DND-41 (cell line): ENCODE results near the gene TBC1D13.

Experiments used
- ATAC-seq: fragments of 200-7000 bp; cut with Tn5 transposase; 3 replicates; pipeline ENCODE4 v1.9.1; 2021; ENCODE audit warnings: low read depth; ENCODE audit not compliant: insufficient read depth
- DNase-seq: peaks from one replicate; pipeline ENCODE4 v3.0.0-alpha.2; 2020
- H2AFZ ChIP-seq: 2 replicates; pipeline ENCODE4 v1.6.0; 2012; ENCODE audit warnings: low read depth, low read length
- H3K27ac ChIP-seq: 2 replicates; pipeline ENCODE4 v1.5.1; 2012; ENCODE audit warnings: low read length, inconsistent platforms
- H3K27me3 ChIP-seq: fragments of 200-600 bp; sonication (generic); 2 replicates; pipeline ENCODE4 v1.6.0; 2012; ENCODE audit warnings: low read length, mild to moderate bottlenecking, inconsistent platforms; ENCODE audit not compliant: insufficient read depth, poor library complexity
- H3K36me3 ChIP-seq: 2 replicates; pipeline ENCODE4 v1.5.1; 2012; ENCODE audit warnings: low read length, inconsistent platforms; ENCODE audit not compliant: insufficient read depth
- H3K4me1 ChIP-seq: 2 replicates; pipeline ENCODE4 v1.5.1; 2012; ENCODE audit warnings: mild to moderate bottlenecking, low read length; ENCODE audit not compliant: insufficient read depth
- H3K4me2 ChIP-seq: 2 replicates; pipeline ENCODE4 v1.6.0; 2012; ENCODE audit warnings: mild to moderate bottlenecking, moderate library complexity, low read length, inconsistent platforms; ENCODE audit not compliant: insufficient read depth
- H3K4me3 ChIP-seq, 2 experiments: fragments of 200-600 bp in 1 of 2; shearing (Covaris generic) in 1 of 2; 2 replicates each; pipeline ENCODE4 v1.5.1; 2012 to 2016; ENCODE audit warnings: inconsistent platforms in 2 of 2, low read length in 2 of 2, mild to moderate bottlenecking in 2 of 2, low read depth in 1 of 2, moderate library complexity in 1 of 2
- H3K79me2 ChIP-seq: 2 replicates; pipeline ENCODE4 v1.6.0; 2012; ENCODE audit warnings: low read length, inconsistent platforms; ENCODE audit not compliant: insufficient read depth
- H3K9ac ChIP-seq: 2 replicates; pipeline ENCODE4 v1.6.0; 2012; ENCODE audit warnings: low read depth, mild to moderate bottlenecking, inconsistent platforms, low read length, moderate library complexity
- H3K9me3 ChIP-seq: 2 replicates; pipeline ENCODE4 v1.5.1; 2012; ENCODE audit warnings: low read length, moderate library complexity, mild to moderate bottlenecking, inconsistent platforms; ENCODE audit not compliant: insufficient read depth, severe bottlenecking
- H4K20me1 ChIP-seq: 2 replicates; pipeline ENCODE4 v1.6.0; 2012; ENCODE audit warnings: low read length; ENCODE audit not compliant: insufficient read depth
- CTCF ChIP-seq: IDR thresholded peaks from 2 replicates; pipeline ENCODE4 v1.5.1; 2012; ENCODE audit warnings: borderline replicate concordance, low read length, moderate library complexity, mild to moderate bottlenecking; ENCODE audit not compliant: poor library complexity, severe bottlenecking; ENCODE audit errors: extremely low read depth
- EZH2 ChIP-seq: IDR thresholded peaks from 3 replicates; pipeline ENCODE4 v1.6.1; 2012; ENCODE audit warnings: borderline replicate concordance, low read depth, mild to moderate bottlenecking, moderate library complexity, low read length, inconsistent platforms; ENCODE audit not compliant: severe bottlenecking

TBC1D13 gene

GRCh38 chr9:128786681-128787601, at the start of gene TBC1D13:
TBC1D13 (plus strand) TSS chr9:128787253; CDS start chr9:128787354, 101 bp downstream.
- TF ChIP-seq EZH2 (no peak), CTCF (no peak)
- Histone ChIP-seq H3K4me2 (peak within 1 kb of the TSS; percentile 88), H3K9ac (peak within 1 kb of the TSS; percentile 77), H3K79me2 (peaks cover 20% of the 10 kb centered on the region), H3K9me3 (no peaks in the 10 kb centered on the region), H4K20me1 (peaks cover 2% of the 10 kb centered on the region; the same call in 1 of the 2 replicates), H3K27ac (peak within 1 kb of the TSS; percentile 83), H3K4me1 (peaks cover 27% of the 10 kb centered on the region), H3K4me3 (peak within 1 kb of the TSS; percentile 94 to 96), H3K27me3 (no peaks in the 10 kb centered on the region), H2AFZ (peak within 1 kb of the TSS; percentile 90), H3K36me3 (peaks cover 21% of the 10 kb centered on the region)
- peak; percentile 88 for DNase-seq
- ATAC-seq, result peak; percentile 96

DNA sequence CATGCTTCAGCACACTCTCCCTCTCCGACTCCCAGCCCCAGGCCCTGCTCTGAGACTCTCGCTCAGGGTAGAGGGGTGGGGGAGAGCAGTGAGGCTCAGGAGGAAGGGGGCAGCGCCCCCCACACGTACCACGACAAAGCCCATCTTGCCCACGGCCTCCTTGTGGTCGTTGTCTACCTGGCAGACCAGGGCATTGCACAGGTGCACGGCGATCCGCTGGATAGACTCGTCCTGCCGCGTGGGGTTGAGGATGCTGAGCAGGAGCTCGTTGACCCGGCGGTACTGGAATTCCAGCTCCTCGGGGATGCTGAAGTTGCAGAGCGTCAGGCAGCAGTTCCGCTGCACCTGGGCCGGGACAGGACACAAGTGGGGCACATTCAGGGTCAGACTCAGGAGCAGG, 44.7 kb upstream of the TBC1D13 start:
- Histone ChIP-seq H3K27ac (no peak overlapping the region), H3K79me2 (no peaks in the 10 kb centered on the region), H3K4me2 (no peak overlapping the region), H3K4me3 (no peak overlapping the region), H3K9me3 (no peaks in the 10 kb centered on the region), H3K36me3 (peaks cover 17% of the 10 kb centered on the region), H4K20me1 (no peaks in the 10 kb centered on the region), H2AFZ (no peak overlapping the region), H3K27me3 (no peaks in the 10 kb centered on the region), H3K4me1 (no peaks in the 10 kb centered on the region), H3K9ac (no peak overlapping the region)
- DNase-seq, result no peak
- ATAC-seq, result no peak
- TF ChIP-seq CTCF, result no peak
- TF ChIP-seq EZH2, result no peak

- no peaks in the 10 kb centered on the region for H3K4me1 ChIP-seq
- H3K27me3 ChIP-seq, result no peaks in the 10 kb centered on the region
- H3K79me2 ChIP-seq, result no peaks in the 10 kb centered on the region
- ATAC-seq (no peak), DNase-seq (no peak)
- H3K9me3 ChIP-seq, result no peaks in the 10 kb centered on the region
- H2AFZ ChIP-seq, result no peak overlapping the region
- H4K20me1 ChIP-seq, result no peaks in the 10 kb centered on the region
- H3K27ac ChIP-seq, result no peak overlapping the region
- H3K36me3 ChIP-seq, result peaks cover 17% of the 10 kb centered on the region
- no peak for TF ChIP-seq EZH2
- no peak for TF ChIP-seq CTCF
- no peak overlapping the region for H3K9ac ChIP-seq
- no peak overlapping the region for H3K4me3 ChIP-seq
- no peak overlapping the region for H3K4me2 ChIP-seq
Observed at GRCh38 chr9:128743421-128743820, 43.6 kb upstream of the TBC1D13 start.

GRCh38 chr9:128747241-128747640, 39.8 kb upstream of the TBC1D13 start:
- DNase-seq, result no peak
- peaks cover 15% of the 10 kb centered on the region for H3K36me3 ChIP-seq
- H3K9me3 ChIP-seq, result no peaks in the 10 kb centered on the region
- no peak for ATAC-seq
- H3K4me3 ChIP-seq, result no peak overlapping the region
- no peak overlapping the region for H3K4me2 ChIP-seq
- no peak for TF ChIP-seq EZH2
- no peak for TF ChIP-seq CTCF
- H3K9ac ChIP-seq, result no peak overlapping the region
- no peaks in the 10 kb centered on the region for H4K20me1 ChIP-seq
- no peak overlapping the region for H3K27ac ChIP-seq
- H2AFZ ChIP-seq, result no peak overlapping the region
- no peaks in the 10 kb centered on the region for H3K79me2 ChIP-seq
- H3K4me1 ChIP-seq, result no peaks in the 10 kb centered on the region
- H3K27me3 ChIP-seq, result no peaks in the 10 kb centered on the region
